MM.1S (cell line): Measurements from ENCODE around the gene CLCA4.

Source experiments
- CTCF ChIP-seq: fragments of 300-600 bp; sonication (generic); IDR thresholded peaks from 2 replicates; pipeline ENCODE4 v1.5.1; 2016; ENCODE audit warnings: antibody characterized with exemption, low read length, mixed read lengths
- EZH2 ChIP-seq: fragments of 300-600 bp; sonication (generic); optimal IDR thresholded peaks from 2 replicates; pipeline ENCODE3; 2017; ENCODE audit warnings: low read depth, mild to moderate bottlenecking, antibody characterized with exemption, low read length, mixed read lengths
- EZH2phosphoT487 ChIP-seq: fragments of 300-600 bp; sonication (generic); IDR thresholded peaks from 2 replicates; pipeline ENCODE4 v1.6.1; 2018; ENCODE audit warnings: antibody characterized with exemption, low read length

GRCh38 chr1:86548839-86549238, 2.0 kb downstream of the CLCA4 start:
- TF ChIP-seq CTCF (no peak), EZH2 (no peak), EZH2phosphoT487 (no peak)
